HuH-7.5 (cell line): ENCODE data around the gene DCTN2.
A peak's percentile ranks its signal among the peaks of the same experiment; 100 is the strongest.
"Not testable (repeated sequence)": the region's sequence is repeated elsewhere in the genome, so short reads cannot be mapped to it uniquely, and the experiment has no call there.

Experiments
- DNase-seq: peaks from one replicate; pipeline ENCODE4 v3.0.0; 2011; ENCODE audit warnings: low spot score

Gene DCTN2

DNA sequence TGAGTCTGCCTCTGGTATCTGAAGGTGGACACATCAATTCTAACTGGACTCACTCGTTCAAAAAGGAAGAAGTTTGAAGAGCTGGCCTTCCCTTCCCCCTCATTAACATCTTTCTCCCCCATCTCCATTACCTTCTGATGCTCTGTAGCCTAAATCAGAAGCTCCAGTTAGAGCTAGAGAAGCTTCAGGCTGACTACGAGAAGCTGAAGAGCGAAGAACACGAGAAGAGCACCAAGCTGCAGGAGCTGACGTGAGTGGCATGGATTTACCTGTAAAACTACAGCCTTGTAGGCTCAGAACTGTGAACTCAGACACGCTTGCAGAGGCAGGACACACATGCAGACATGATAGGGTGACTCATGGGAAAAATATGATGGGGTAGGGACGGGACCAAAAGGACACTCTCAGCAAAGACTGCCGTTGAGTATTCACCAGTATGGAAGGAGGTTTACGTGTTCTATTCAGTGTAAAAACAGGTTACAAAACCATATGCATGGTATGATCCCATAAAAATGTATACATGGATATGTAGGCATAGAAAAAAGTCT is 29.7 kb upstream of the DCTN2 start:
- DNase-seq, result no peak

GRCh38 chr12:57575771-57576612 is 29.0 kb upstream of the DCTN2 start:
- peak; percentile 47 for DNase-seq

GRCh38 chr12:57574795-57575194 is 27.8 kb upstream of the DCTN2 start:
- DNase-seq, result no peak

- DNase-seq, result no peak
Observed at GRCh38 chr12:57571926-57572762, 25.2 kb upstream of the DCTN2 start.

DNA sequence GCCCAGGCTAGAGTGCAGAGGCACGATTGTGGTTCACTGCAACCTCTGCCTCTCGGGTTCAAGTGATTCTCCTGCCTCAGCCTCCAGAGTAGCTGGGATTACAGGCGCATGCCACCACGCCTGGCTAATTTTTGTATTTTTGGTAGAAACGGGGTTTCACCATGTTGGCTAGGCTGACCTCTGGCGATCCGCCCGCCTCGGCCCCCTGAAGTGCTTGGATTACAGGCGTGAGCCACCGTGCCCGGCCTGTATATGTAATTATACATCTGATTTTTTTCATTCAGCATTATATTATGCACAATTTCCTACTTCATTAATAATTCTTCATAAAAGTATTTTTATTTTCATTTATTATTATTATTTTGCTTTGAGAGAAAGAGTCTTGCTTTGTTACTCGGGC is 23.4 kb upstream of the DCTN2 start:
- not testable (repeated sequence) for DNase-seq

- DNase-seq, result no peak
Observed at GRCh38 chr12:57569858-57570257, 22.9 kb upstream of the DCTN2 start.

DNA sequence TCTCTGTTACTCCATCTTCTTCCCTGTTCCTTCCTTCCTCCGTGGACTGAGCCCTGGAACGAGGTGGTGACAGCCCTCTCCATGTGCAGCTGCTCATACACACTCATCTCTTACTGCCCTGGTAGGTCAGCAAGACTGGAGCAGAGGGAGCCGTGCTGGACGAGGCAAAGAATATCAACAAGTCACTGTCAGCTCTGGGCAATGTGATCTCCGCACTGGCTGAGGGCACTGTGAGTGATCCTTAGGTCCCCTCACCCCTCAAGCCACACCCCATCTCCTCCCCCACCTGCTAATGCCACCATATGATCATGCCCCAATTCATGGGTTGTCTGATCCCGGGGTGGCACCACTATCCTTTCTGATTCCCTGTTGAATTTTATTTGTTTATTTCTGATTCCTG is 21.8 kb upstream of the DCTN2 start:
- no peak for DNase-seq

DNA sequence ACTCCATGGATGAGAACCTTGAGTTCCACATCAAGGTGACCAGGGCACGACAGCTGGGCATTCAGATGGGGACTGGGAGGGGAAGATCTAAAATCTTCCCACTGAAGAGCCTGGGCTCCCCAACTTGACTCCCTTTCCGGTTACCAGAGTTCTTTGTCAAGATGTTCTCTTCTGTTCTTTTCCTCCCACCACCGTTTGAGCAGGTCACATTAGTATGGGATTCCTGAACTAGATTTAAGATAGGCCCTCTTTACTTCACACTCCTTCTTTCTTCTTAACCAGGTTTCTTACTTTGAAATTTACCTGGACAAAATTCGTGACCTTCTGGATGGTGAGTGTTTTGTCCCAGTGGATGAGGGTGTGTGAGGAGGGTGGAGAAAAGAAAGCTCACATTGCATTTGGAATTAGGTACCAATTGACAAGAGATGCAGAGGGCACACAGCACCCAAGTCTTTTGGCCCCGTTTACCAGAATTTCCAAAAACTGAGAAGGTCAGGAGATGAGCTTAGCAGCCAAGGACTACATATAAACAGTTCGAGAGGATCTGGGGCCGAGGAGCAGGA is 17.3 kb upstream of the DCTN2 start:
- DNase-seq, result no peak

DNA sequence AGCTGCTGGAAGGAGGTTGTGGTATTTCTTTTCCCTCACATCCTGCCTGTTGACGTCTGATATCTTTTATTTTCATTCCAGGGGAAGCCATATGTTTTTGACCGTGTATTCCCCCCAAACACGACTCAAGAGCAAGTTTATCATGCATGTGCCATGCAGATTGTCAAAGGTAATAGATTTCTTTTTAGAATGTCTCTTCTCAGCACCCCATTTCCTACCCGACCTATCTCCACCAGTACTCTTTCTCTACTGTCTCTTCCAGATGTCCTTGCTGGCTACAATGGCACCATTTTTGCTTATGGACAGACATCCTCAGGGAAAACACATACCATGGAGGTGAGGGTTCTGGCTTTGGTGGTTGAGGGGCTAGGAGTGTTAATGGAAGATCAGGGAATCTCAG is 16.4 kb upstream of the DCTN2 start:
- DNase-seq, result no peak

DNA sequence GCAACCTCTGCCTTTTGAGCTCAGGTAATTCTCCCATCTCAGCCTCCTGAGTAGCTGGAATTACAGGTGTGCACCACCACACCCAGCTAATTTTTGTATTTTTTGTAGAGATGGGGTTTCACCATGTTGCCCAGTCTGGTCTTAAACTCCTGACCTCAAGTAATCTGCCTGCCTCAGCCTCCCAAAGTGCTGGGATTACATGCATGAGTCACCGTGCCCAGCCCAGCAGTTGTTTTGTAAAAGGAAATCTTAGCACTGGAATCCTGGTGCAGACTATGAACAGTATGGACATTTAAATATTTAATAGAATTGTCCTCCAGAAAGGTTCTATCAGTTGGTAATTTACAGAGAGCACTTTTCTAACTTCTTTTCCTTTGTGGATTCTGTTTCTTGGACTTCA is 14.1 kb upstream of the DCTN2 start:
- DNase-seq, result not testable (repeated sequence)

DNA sequence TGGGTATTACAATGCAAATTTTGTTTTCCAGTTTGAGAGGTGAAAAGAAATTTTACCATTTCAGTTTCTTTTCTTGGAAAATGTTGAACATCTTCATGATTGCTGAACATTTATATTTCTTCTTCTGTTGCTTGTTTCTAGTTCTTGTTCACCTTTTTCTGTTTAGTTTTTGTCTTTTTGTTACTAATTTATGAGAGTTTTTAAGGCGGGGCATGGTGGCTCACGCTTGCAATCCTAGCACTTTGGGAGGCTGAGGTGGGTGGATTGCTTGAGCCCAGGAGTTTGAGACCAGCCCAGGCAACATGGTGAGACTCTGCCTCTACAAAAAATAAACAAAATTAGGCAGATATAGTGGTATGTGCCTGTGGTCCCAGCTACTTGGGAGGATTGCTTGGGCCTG is 13.5 kb upstream of the DCTN2 start:
- no peak for DNase-seq

DNA sequence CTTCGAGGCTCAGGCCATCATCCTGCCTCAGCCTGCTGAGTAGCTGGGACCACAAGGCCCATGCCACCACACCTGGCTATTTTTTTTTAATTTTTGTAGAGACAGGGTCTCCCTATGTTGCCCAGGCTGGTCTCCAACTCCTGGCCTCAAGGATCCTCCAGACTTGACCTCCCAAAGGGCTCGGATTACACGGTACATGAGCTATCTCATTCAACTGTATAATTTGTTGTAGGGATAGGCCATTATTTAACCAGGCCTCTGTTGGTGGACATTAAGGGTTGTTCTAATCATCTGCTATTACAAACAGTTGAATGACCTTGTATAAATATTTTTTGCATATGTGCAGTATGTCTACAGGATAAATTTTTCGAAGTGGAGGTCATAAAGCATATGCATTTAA is 11.9 kb upstream of the DCTN2 start:
- DNase-seq, result no peak

DNA sequence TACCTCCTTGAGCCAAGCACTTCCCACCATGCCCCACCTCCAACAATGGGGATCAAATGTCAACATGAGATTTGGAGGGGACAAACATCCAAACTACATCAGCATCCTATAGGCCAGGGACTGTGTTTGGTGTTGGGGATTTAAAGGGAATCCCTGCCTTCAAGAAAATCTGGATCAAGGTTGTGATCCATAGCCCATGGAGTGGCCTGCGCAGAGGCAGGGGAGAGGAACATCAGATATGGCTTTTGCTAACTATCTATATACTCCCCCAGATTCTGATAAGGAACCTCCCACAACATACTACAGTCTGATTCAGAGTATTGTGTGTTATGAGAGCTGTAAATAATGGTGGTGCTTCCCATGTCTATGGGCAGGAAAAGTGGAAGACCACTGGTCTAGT is 7.9 kb upstream of the DCTN2 start:
- no peak for DNase-seq

DNA sequence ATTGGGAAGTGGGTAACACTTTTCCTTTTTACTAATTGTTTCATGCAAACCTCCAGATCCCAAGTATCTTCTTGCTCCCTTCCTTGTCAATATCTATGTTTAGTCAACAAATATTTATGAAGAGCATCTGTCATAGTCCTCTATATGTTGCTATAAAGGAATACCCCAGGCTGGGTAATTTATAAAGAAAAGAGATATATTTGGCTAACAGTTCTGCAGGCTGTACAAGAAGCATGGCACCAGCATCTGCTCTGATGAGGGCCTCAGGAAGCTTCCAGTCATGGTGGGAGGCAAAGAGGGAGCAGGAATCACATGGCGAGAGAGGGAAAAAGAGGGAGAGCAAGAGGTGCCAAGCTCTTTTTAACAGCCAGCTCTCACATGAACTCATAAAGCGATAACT is 7.5 kb upstream of the DCTN2 start:
- no peak for DNase-seq

- no peak for DNase-seq
Observed at GRCh38 chr12:57553343-57554202, 6.6 kb upstream of the DCTN2 start.

DNA sequence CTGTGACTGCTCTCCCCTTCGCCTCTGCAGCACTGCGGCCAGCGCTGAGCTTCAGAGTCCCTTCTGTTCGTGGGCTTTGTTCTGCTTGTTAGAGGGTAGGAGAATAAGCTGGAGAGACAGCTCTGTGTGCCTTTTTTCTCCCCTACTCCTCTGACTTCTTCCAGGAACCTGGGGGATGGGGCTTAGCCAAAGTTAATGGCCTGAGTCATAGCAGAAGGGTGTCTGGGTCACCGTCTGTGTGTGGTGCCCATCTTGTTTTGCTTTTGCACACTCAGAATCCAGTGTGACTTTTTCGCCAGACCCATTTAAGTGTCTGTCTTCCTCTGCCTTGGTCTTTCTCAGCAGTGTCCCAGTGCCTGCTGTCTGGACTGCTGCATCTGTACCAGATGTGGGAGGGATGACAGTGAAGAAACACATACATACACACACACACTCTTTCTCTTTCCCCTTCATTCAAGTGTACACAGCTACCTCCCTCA is 5.9 kb upstream of the DCTN2 start:
- DNase-seq, result no peak

DNA sequence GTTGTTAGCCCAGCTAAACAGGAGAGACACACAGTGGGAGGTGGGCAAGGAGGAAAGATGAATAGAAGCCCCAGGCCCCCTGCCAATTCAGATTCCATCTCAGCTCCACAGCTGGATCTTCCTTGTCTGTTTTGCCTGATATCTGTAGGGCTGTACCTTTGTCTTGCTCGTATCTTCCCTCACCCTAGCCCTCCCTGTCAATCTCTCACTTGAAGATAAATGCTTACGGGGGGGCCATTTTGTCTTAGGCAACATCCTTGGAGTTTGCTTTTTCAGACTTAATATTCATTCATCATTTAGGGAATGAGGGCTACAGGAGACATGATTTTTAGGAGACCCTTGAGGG is 5.3 kb upstream of the DCTN2 start:
- DNase-seq, result no peak

DNA sequence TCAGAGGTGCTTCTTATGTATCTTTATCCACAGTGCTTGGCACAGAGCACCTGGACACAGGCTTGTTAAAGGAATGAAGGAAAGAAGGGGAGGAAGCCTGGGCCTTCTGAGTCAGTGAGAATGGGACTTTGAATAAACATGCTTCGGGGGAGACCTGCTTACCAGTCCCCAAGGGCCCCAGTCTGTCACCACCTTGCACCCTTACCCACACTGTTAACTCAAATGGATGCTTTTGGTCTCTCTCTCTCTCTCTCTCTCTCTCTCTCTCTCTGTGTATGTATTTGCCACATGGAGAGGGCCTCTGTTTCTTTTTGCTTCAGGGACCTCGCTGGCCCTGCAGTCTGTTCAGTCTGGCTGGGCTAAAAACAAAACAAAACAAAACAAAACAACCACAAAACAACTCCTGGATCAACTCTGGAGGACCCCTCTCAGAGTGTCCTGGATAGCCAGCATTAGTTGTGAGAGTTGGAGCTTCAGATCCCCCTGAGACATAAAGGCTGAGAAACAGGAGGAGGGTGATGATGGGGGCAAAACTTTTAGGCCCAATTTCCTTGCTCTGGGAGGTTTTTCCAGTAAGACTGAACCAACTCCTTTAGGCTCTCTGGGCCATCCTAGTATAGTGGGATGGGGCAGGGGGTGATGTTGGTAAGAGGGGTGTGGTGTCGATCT is 4.8 kb upstream of the DCTN2 start:
- DNase-seq, result no peak

DNA sequence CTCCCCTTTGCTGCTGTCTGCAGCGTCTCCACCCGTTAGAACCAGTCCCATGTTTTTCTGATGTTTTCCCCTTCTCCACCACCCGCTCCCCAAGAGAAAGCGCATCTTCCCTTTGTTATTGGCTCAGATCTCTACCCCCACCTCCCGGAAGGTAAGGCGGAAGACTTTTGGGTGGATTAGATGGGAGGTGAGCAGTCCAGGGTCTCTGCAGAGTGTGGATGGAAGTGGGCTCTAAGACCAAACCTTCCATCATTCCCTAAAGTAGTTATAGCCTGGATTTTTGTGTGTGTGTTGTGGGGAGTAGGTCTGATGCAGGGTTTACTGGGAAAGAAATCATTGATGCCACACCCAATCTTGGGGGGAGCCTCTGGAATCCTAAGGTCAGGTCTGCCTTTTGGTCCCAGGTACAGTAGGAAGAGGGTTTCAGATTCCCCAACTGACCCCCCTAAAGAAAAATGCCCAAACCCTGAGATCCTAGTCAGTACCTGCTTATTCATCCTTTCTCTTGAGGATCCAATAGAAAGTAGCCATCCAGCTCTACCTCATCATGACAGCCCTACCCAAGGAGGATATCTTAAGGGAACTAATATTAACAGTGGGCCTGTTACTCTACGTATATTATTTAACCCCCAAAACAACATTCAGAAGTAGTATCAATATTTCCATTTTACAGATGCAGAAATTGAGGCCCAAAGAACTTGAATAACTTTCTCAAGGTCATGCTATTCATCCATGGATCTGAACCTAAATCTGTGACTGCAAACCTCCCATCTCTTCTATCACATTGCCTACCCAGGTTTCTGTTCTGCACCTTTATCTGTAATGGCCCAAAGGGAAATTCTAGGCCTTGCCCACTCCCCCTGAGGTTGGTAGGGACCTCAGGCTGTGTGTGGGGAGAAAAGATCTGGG is 3.9 kb upstream of the DCTN2 start:
- no peak for DNase-seq
